Measurements from ENCODE around the gene TENM4.

- TF ChIP-seq, protein P1, sequence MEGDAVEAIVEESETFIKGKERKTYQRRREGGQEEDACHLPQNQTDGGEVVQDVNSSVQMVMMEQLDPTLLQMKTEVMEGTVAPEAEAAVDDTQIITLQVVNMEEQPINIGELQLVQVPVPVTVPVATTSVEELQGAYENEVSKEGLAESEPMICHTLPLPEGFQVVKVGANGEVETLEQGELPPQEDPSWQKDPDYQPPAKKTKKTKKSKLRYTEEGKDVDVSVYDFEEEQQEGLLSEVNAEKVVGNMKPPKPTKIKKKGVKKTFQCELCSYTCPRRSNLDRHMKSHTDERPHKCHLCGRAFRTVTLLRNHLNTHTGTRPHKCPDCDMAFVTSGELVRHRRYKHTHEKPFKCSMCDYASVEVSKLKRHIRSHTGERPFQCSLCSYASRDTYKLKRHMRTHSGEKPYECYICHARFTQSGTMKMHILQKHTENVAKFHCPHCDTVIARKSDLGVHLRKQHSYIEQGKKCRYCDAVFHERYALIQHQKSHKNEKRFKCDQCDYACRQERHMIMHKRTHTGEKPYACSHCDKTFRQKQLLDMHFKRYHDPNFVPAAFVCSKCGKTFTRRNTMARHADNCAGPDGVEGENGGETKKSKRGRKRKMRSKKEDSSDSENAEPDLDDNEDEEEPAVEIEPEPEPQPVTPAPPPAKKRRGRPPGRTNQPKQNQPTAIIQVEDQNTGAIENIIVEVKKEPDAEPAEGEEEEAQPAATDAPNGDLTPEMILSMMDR (IDR thresholded peaks at IDR 0.05; ENCODE audit: low read depth, low read length, poor library complexity, severe bottlenecking), result no peak
- TF ChIP-seq EZH2phosphoT487 (IDR thresholded peaks at IDR 0.05; ENCODE audit: borderline replicate concordance, low read length), result no peak
Measured at GRCh38 chr11:78708388-78708787, 732.4 kb downstream of the TENM4 start.

All from DOHH2 (cell line).